ENCODE measurements around the gene ARF4.
"Not testable (repeated sequence)": the region's sequence is repeated elsewhere in the genome, so short reads cannot be mapped to it uniquely, and the experiment has no call there.

The ARF4 gene

GRCh38 chr3:57616233-57616632, 19.1 kb upstream of the ARF4 start:
- H3K9ac ChIP-seq (ENCODE audit: insufficient read length), result no peak overlapping the region
- H3K4me3 ChIP-seq, result no peak overlapping the region
- H3K27ac ChIP-seq, result no peak overlapping the region
- no peaks in the 10 kb centered on the region for H3K9me3 ChIP-seq (ENCODE audit: low read depth, low read length)
- no peak for DNase-seq (ENCODE audit: low read depth, low spot score)
- TF ChIP-seq POLR2AphosphoS5 (IDR thresholded peaks at IDR 0.05; ENCODE audit: borderline replicate concordance, low read depth, low read length), result no peak
- TF ChIP-seq EZH2 (IDR thresholded peaks at IDR 0.05), result no peak
- TF ChIP-seq FOXP2 (optimal IDR thresholded peaks at IDR 0.05; ENCODE audit: control extremely low read depth, extremely low read length, insufficient read depth), result no peak
- H3K36me3 ChIP-seq (ENCODE audit: insufficient read depth, low read length), result no peaks in the 10 kb centered on the region; the same call in 1 of the 2 replicates

- not testable (repeated sequence) for DNase-seq (ENCODE audit: low read depth, low spot score); H3K4me3 ChIP-seq; H3K9ac ChIP-seq (ENCODE audit: insufficient read length); H3K27ac ChIP-seq; H3K9me3 ChIP-seq (ENCODE audit: low read depth, low read length); H3K36me3 ChIP-seq (ENCODE audit: insufficient read depth, low read length)
Observed at GRCh38 chr3:57611870-57612269, 14.7 kb upstream of the ARF4 start.

DNA sequence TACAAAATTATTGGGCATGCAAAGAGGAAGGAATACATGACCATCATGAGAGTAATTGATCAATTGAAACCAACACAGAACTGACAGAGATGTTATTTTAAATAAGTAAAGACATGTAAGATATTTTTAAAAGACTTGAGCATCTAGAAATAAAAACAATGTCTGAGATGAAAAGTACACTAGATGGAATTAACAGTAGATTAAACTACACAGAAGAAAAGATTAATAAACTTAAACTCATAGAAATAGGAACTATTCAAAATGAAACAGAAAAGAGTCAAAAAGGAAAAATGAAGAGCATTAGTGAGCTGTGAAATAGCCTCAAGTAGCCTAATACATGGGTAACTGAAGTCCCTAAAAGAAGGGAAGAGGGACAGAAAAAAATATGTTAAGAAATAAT, 8.5 kb upstream of the ARF4 start:
- H3K27ac ChIP-seq, result no peak overlapping the region
- H3K9me3 ChIP-seq (ENCODE audit: low read depth, low read length), result no peaks in the 10 kb centered on the region
- DNase-seq (ENCODE audit: low read depth, low spot score), result no peak
- TF ChIP-seq EZH2 (IDR thresholded peaks at IDR 0.05) (no peak), POLR2AphosphoS5 (IDR thresholded peaks at IDR 0.05; ENCODE audit: borderline replicate concordance, low read depth, low read length) (no peak), FOXP2 (optimal IDR thresholded peaks at IDR 0.05; ENCODE audit: control extremely low read depth, extremely low read length, insufficient read depth) (no peak)
- H3K4me3 ChIP-seq, result no peak overlapping the region
- H3K9ac ChIP-seq (ENCODE audit: insufficient read length), result no peak overlapping the region
- no peaks in the 10 kb centered on the region for H3K36me3 ChIP-seq (ENCODE audit: insufficient read depth, low read length)

DNA sequence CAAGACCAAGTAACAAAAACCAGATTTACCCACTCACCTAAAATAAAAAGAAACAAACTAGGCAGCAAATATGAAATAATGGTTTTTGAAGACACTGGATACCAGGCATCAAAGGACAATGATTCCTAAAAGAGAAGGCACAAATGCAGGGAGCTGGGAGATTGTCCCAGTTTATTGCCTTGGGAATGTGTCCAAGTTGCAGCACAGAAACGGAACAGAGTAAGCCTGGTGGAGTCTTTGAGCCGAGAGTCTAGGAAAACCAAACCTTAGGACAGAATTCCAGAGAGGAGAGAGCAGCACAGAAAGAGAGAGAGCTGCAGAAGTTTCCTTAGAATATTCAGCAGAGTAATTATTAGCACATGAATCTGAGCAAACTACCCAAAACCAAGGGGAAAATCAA, 7.8 kb upstream of the ARF4 start:
- H3K36me3 ChIP-seq (ENCODE audit: insufficient read depth, low read length), result no peaks in the 10 kb centered on the region
- H3K9me3 ChIP-seq (ENCODE audit: low read depth, low read length), result no peaks in the 10 kb centered on the region
- DNase-seq (ENCODE audit: low read depth, low spot score), result no peak
- H3K9ac ChIP-seq (ENCODE audit: insufficient read length), result no peak overlapping the region
- H3K4me3 ChIP-seq, result no peak overlapping the region
- no peak overlapping the region for H3K27ac ChIP-seq
- TF ChIP-seq FOXP2 (optimal IDR thresholded peaks at IDR 0.05; ENCODE audit: control extremely low read depth, extremely low read length, insufficient read depth), result no peak
- TF ChIP-seq POLR2AphosphoS5 (IDR thresholded peaks at IDR 0.05; ENCODE audit: borderline replicate concordance, low read depth, low read length), result no peak
- TF ChIP-seq EZH2 (IDR thresholded peaks at IDR 0.05), result no peak

DNA sequence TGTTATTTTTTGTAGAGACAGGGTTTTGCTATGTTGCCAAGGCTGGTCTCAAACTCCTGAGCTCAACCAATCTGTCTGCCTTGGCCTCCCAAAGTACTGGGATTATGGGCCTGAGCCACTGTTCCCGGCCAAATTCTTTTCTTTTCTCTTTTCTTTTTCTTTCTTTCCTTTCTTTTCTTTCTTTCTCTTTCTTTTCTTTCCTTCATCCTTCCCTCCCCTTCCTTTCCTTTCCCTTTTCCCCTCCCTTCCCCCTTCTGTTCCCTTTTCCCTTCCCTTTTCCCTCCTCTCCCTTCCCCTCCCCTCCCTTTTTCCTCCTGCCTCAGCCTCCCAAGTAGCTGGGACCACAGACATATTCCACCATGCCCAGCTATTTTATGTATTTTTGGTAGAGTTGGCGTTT, 3.1 kb upstream of the ARF4 start:
- Histone ChIP-seq H3K27ac (no peak overlapping the region), H3K9ac (ENCODE audit: insufficient read length) (no peak overlapping the region), H3K9me3 (ENCODE audit: low read depth, low read length) (no peaks in the 10 kb centered on the region), H3K36me3 (ENCODE audit: insufficient read depth, low read length) (no peaks in the 10 kb centered on the region), H3K4me3 (no peak overlapping the region)
- DNase-seq (ENCODE audit: low read depth, low spot score), result no peak
- TF ChIP-seq FOXP2 (optimal IDR thresholded peaks at IDR 0.05; ENCODE audit: control extremely low read depth, extremely low read length, insufficient read depth) (no peak), POLR2AphosphoS5 (IDR thresholded peaks at IDR 0.05; ENCODE audit: borderline replicate concordance, low read depth, low read length) (no peak), EZH2 (IDR thresholded peaks at IDR 0.05) (no peak)

DNA sequence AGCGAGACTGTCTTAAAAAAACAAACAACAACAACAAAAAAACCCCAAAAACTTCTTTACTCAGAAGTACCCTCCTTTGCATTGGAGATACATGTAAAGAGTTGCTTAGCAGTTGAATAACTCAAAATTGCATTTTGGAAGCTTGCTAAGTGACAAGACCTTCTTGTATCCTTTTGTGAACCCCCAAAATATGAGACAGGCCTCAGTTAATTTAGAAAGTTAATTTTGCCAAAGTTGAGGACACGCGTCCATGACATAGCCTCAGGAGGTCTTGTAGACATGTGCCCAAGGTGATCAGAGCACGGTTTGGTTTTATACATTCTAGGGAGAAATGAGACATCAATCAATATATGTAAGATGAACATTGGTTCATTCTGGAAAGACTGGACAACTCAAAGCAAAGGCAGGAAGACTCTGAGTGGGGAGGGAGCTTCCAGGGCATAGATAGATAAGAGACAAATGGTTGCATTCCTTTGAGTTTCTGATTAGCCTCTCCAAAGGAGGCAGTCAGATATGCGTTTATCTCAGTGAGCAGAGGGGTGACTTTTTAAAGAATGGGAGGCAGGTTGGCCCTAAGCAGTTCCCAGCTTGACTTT, 1.7 kb upstream of the ARF4 start:
- Histone ChIP-seq H3K4me3 (peak overlapping the region; percentile 89), H3K27ac (no peak overlapping the region), H3K36me3 (ENCODE audit: insufficient read depth, low read length) (no peaks in the 10 kb centered on the region), H3K9ac (ENCODE audit: insufficient read length) (no peak overlapping the region), H3K9me3 (ENCODE audit: low read depth, low read length) (no peaks in the 10 kb centered on the region)
- no peak for TF ChIP-seq FOXP2 (optimal IDR thresholded peaks at IDR 0.05; ENCODE audit: control extremely low read depth, extremely low read length, insufficient read depth)
- TF ChIP-seq EZH2 (IDR thresholded peaks at IDR 0.05), result no peak
- TF ChIP-seq POLR2AphosphoS5 (IDR thresholded peaks at IDR 0.05; ENCODE audit: borderline replicate concordance, low read depth, low read length), result no peak
- DNase-seq (ENCODE audit: low read depth, low spot score), result no peak

GRCh38 chr3:57596495-57597126, 533 bp downstream of the ARF4 start:
- TF ChIP-seq FOXP2 (optimal IDR thresholded peaks at IDR 0.05; ENCODE audit: control extremely low read depth, extremely low read length, insufficient read depth) (no peak), EZH2 (IDR thresholded peaks at IDR 0.05) (no peak), POLR2AphosphoS5 (IDR thresholded peaks at IDR 0.05; ENCODE audit: borderline replicate concordance, low read depth, low read length) (no peak)
- no peak for DNase-seq (ENCODE audit: low read depth, low spot score)
- H3K36me3 ChIP-seq (ENCODE audit: insufficient read depth, low read length), result no peaks in the 10 kb centered on the region

DNA sequence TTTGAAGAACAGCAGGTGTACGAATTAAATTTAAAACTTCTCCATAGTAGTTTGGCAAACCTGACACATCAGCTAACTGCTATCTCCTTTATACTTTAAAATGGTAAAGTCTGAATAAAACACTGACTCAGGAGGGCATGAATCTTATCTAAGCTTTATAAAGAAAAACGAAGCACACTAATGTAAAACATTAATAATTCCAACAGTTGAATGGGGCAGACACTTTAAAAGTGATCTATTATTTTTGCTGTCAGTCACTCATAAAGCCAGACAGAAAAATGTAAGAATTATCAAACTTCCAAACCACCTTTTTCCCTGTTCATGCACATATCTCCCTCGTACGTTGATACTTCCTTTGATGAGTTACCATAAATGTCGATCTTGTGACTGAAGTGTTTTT, 2.6 kb downstream of the ARF4 start:
- TF ChIP-seq POLR2AphosphoS5 (IDR thresholded peaks at IDR 0.05; ENCODE audit: borderline replicate concordance, low read depth, low read length), result no peak
- no peak for TF ChIP-seq EZH2 (IDR thresholded peaks at IDR 0.05)
- TF ChIP-seq FOXP2 (optimal IDR thresholded peaks at IDR 0.05; ENCODE audit: control extremely low read depth, extremely low read length, insufficient read depth), result no peak
- Histone ChIP-seq H3K36me3 (ENCODE audit: insufficient read depth, low read length) (no peaks in the 10 kb centered on the region), H3K9ac (ENCODE audit: insufficient read length) (peak overlapping the region; percentile 47), H3K9me3 (ENCODE audit: low read depth, low read length) (no peaks in the 10 kb centered on the region), H3K4me3 (peak overlapping the region; percentile 89; the same call in 1 of the 2 replicates), H3K27ac (no peak overlapping the region)
- DNase-seq (ENCODE audit: low read depth, low spot score), result no peak

More at GRCh38 chr3:57596495-57597126, 533 bp downstream of the ARF4 start:
- peak overlapping the region; percentile 83 for H3K27ac ChIP-seq
- no peaks in the 10 kb centered on the region for H3K9me3 ChIP-seq (ENCODE audit: low read depth, low read length)
- H3K9ac ChIP-seq (ENCODE audit: insufficient read length), result peak overlapping the region; percentile 84
- peak overlapping the region; percentile 89 for H3K4me3 ChIP-seq

DNA sequence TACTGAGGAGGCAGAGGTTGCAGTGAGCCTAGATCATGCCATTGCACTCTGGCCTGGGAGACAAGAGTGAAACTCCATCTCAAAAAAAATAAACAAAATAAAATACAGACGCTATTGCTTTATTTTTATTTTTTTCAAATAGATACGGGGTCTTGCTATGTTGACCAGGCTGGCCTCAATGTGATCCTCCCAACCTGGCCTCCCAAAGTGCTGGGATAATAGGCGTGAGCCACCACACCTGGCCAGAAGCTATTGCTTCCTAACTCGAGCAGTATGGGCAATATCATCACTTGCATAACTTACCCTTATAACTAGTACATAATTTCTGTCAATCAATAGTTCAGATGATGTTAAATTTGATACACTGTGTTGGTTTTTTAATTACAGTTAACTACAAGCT, 3.0 kb downstream of the ARF4 start:
- DNase-seq (ENCODE audit: low read depth, low spot score), result no peak
- H3K27ac ChIP-seq, result no peak overlapping the region
- H3K9ac ChIP-seq (ENCODE audit: insufficient read length), result no peak overlapping the region
- H3K36me3 ChIP-seq (ENCODE audit: insufficient read depth, low read length), result no peaks in the 10 kb centered on the region
- no peak overlapping the region for H3K4me3 ChIP-seq
- no peak for TF ChIP-seq FOXP2 (optimal IDR thresholded peaks at IDR 0.05; ENCODE audit: control extremely low read depth, extremely low read length, insufficient read depth)
- no peak for TF ChIP-seq POLR2AphosphoS5 (IDR thresholded peaks at IDR 0.05; ENCODE audit: borderline replicate concordance, low read depth, low read length)
- no peak for TF ChIP-seq EZH2 (IDR thresholded peaks at IDR 0.05)
- H3K9me3 ChIP-seq (ENCODE audit: low read depth, low read length), result no peaks in the 10 kb centered on the region

Measured in SK-N-MC (cell line).